ENCODE data around the gene ZNF513.

- TF ChIP-seq, protein P1, sequence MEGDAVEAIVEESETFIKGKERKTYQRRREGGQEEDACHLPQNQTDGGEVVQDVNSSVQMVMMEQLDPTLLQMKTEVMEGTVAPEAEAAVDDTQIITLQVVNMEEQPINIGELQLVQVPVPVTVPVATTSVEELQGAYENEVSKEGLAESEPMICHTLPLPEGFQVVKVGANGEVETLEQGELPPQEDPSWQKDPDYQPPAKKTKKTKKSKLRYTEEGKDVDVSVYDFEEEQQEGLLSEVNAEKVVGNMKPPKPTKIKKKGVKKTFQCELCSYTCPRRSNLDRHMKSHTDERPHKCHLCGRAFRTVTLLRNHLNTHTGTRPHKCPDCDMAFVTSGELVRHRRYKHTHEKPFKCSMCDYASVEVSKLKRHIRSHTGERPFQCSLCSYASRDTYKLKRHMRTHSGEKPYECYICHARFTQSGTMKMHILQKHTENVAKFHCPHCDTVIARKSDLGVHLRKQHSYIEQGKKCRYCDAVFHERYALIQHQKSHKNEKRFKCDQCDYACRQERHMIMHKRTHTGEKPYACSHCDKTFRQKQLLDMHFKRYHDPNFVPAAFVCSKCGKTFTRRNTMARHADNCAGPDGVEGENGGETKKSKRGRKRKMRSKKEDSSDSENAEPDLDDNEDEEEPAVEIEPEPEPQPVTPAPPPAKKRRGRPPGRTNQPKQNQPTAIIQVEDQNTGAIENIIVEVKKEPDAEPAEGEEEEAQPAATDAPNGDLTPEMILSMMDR (IDR thresholded peaks at IDR 0.05; ENCODE audit: low read depth, low read length, poor library complexity, severe bottlenecking): no peak
- no peak for TF ChIP-seq EZH2phosphoT487 (IDR thresholded peaks at IDR 0.05; ENCODE audit: borderline replicate concordance, low read length)
Measured at GRCh38 chr2:27378809-27379290, 1.7 kb downstream of the ZNF513 start.
